ENCODE results near the gene TMEM52. TPM values are rescaled to one million over a fixed set of nuclear protein-coding genes. Genes with fewer than 3 reads are reported as not detected.

TMEM52 gene
- total and polyA plus RNA-seq, 2 of the 8 experiments (the other 6 are each of a cell fraction or from before 2014, with no cell fraction given), result 14.6 to 30.2 TPM

DNA sequence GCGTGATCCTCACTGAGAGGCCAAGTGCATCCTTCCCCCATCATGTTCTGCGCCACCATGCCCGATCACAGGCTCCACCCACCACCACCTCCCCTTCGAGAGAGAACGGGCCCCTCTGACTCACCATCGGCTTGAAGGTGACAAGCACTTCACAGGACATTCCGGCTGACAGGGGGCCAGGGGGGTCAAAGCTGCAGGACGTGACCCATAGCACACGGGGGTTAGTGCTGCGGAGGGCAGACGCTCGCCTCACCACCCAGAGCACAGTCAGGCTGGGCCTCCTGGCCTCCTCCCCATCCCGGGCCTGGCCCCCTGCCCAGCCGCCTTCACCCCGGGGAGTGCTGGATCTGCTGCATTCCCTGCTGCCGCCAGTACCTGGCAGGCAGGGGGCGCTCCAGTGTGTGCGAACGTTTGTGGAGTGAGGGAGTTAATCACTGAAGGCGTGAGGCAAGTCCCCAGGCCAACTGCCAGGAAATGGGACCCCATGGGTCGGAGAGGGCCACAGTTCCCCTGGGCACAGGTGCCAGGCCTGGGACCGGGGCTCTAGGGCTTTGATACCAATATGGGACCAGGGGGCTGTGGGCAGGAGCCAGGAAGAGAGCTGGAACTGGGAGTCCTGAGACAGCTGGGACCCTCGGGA is 40.9 kb upstream of the TMEM52 start (continued):
- TF ChIP-seq, protein P1, sequence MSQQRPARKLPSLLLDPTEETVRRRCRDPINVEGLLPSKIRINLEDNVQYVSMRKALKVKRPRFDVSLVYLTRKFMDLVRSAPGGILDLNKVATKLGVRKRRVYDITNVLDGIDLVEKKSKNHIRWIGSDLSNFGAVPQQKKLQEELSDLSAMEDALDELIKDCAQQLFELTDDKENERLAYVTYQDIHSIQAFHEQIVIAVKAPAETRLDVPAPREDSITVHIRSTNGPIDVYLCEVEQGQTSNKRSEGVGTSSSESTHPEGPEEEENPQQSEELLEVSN (IDR thresholded peaks at IDR 0.05), result peak; percentile 36; the same call in 1 of the 2 replicates
- TF ChIP-seq RAD21 (IDR thresholded peaks at IDR 0.05 in 1 of 2, conservative IDR thresholded peaks at IDR 0.05 in 1 of 2; ENCODE audit: low read depth in 2 of 2, low read length in 2 of 2) (peak; percentile 78 to 86), TBP (IDR thresholded peaks at IDR 0.05; ENCODE audit: low read depth, low read length) (peak; percentile 43; the same call in 1 of the 2 replicates), SIX5 (IDR thresholded peaks at IDR 0.05; ENCODE audit: low read depth, low read length) (no peak), CBX5 (IDR thresholded peaks at IDR 0.05; ENCODE audit: low read depth, low read length) (no peak), BRCA1 (IDR thresholded peaks at IDR 0.05; ENCODE audit: low read depth, low read length) (no peak)

All from H1 (cell line).